CD4-positive, alpha-beta T cell treated with Interleukin-21 for 1 hour (primary cell): Measurements from ENCODE around the gene ADAM12.
"Not testable (repeated sequence)": the region's sequence is repeated elsewhere in the genome, so short reads cannot be mapped to it uniquely, and the experiment has no call there.

Experiments used
- DNase-seq: peaks from one replicate; pipeline ENCODE4 v3.0.0-alpha.2; 2020

ADAM12 gene

GRCh38 chr10:126072622-126073021, 315.7 kb downstream of the ADAM12 start:
- no peak for DNase-seq

GRCh38 chr10:126070476-126071215, 317.6 kb downstream of the ADAM12 start:
- no peak for DNase-seq

- no peak for DNase-seq
These were observed 320.0 kb downstream of the ADAM12 start for GRCh38 chr10:126068322-126068721.

- no peak for DNase-seq
These were observed 321.8 kb downstream of the ADAM12 start for GRCh38 chr10:126066456-126066855.

DNA sequence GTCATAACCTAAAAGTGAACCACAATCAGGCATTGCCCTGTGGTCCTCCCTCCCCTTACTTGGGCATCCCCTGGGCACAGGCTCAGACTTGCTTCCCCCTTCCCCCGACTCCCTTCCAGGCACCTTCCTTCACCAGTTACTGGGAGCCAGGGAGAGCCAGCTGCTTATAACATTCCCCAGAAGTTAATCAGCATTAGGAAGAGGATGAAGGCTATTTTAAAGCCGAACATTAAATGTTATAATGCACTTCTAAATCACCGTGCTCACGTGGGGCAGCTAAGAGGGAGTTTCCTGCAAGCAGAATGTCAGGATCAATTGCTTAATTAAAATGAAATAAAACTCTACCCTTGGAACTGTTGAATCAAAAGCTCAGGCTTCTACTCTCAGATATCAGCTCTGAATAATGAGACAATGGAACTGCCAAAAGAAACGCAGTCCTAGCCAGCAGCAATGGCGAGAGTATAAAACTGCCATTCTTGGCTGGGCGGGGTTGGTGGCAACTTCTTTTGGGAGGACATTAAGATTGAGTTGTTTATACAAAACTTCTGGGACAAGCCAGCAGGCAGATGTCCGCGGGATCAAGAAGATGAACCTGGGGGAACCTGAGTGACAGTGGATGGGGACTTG, 322.4 kb downstream of the ADAM12 start:
- no peak for DNase-seq

DNA sequence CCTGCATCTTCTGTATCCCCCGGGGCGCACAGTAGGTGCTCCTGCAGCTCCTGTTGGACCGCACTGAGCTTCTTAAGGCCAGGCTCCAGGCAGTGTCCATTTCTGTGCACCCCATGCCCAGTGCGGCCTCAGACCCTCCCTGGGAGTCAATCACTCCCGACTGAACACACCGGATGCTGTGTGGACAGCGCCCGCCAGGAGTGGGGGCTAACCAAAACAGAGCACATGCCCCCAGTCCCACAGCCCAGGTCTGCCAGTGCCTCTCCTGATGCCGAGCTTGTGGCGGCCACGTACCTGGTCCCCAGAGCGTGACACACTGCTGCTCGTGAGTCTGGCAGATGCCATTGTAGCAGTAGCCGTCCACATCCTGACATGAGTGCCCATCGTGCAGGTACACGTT, 323.8 kb downstream of the ADAM12 start:
- DNase-seq = no peak

DNA sequence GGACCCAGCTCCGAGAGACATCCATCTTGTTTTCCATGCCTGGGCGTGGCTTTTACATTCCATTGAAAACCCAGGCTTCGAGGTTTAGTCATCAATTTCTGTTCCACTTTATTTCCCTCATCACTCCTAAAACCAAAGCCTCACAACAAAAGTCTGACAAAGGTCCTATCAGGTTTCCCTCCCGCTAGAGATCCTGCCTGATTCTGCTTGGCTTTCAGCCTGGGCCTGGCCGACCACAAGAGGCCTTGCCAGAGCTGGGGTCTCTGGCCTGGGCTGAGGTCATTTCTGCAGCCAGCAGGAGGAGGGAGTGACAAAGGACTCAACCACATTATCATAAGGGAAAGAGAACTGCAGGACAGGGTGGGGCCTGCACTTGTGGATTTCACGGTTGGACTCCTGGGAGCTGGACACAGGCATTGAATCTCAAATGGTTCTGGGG, 324.9 kb downstream of the ADAM12 start:
- no peak for DNase-seq

- no peak for DNase-seq
These were observed 325.9 kb downstream of the ADAM12 start for GRCh38 chr10:126062131-126063032.

- no peak for DNase-seq
These were observed 326.8 kb downstream of the ADAM12 start for GRCh38 chr10:126061526-126061925.

- no peak for DNase-seq
These were observed 327.9 kb downstream of the ADAM12 start for GRCh38 chr10:126060261-126060931.

- no peak for DNase-seq
These were observed 329.0 kb downstream of the ADAM12 start for GRCh38 chr10:126059076-126059826.

- DNase-seq = no peak
These were observed 329.8 kb downstream of the ADAM12 start for GRCh38 chr10:126058507-126058906.

GRCh38 chr10:126058104-126058503, 330.2 kb downstream of the ADAM12 start:
- no peak for DNase-seq

GRCh38 chr10:126057494-126057893, 330.8 kb downstream of the ADAM12 start:
- DNase-seq = no peak

DNA sequence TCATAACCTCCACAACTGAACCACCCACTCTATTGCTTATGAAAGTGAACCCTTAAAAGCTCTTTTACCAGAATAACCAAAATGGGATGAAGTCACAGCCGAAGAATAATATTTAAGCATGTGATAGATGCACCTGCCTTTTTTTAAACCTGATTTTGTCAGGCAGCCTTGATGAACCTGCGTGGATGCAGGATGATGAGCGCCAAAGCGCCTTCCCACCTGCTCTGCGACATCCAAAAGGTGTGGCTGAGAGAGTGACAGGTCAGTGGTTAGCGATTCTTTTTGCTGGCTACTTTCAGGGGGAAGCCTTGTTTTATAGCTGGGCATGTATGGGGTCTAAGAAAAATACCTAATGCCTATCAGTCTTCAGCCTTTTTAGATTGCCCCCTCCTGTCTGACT, 334.1 kb downstream of the ADAM12 start:
- no peak for DNase-seq

DNA sequence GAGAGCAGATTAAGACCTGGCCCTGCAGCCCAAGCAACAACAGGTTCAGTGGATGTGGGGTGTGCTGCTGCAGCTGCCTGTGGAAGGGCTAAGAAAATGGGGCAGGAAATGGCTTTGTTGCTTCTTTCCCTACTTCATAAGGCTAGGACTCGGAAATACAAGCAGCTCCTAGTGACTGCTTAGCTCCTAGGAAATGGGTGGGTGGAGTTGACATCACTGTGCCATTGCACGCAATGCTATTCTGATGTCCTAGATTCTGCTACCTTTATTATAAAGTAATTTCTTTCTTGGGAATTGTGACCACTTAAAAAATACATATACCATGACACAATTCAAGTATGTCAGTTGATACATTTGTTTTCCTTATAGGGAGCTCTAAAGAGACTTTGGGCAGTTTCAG, 336.1 kb downstream of the ADAM12 start:
- DNase-seq = no peak

DNA sequence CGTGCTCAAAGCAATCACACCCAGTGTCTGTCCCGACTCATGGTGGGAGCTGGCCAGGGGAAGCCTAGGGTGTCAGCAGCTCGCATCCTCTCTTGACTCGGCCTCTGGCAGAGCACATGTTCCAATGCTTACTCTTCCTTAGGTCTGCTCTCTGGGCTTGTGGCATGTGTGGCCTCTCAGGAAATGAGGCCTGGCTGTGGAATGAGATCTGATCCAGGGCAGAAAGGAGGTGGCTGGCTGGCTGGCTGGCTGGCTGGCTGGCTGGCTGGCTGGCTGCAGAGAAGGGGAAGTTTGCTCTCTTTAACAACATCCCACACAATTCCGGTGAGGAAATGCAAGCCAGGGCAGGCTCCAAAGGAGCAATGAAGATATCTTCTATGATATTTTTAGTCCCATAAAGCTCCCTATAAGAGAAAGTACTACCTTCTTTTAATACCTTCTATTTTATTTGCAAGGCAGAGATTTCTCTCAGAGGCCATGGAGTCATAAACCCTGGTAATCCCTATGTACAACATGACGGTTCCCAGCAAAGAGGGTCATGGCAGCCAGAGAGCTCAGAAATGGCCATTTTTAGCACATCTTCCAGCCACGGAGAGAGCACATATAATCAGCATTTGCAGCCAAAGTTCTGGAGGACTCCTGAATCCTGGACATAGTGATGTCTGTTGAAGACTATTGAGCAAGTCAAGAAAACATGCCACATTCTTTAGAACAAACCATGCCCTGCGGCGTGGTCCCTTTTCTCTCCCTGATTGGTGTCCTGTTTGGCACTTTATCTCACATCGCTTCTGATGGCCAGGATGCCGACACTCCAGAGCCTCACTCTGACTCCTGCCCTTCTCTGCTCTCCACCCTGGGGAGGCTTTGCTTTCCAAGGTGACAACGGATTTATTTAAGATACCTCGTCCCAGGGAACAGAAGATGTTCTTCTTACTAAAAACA, 338.2 kb downstream of the ADAM12 start:
- no peak for DNase-seq

DNA sequence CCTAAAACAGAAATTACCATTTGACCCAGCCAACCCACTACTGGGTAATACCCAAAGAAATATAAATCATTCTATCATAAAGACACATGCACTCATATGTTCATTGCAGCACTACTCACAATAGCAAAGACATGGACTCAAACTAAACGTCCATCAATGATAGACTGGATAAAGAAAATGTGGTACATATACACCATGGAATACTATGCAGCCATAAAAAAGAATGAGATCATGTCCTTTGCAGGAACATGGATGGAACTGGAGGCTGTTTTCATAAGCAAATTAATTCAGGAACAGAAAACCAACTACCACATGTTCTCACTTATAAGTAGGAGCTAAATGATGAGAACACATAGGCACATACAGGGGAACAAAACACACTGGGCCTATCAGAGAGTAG, 340.5 kb downstream of the ADAM12 start:
- DNase-seq = not testable (repeated sequence)

GRCh38 chr10:126046831-126047230, 341.4 kb downstream of the ADAM12 start:
- no peak for DNase-seq

GRCh38 chr10:126045861-126046260, 342.4 kb downstream of the ADAM12 start:
- no peak for DNase-seq

- no peak for DNase-seq
These were observed 344.9 kb downstream of the ADAM12 start for GRCh38 chr10:126043389-126043788.
